GM23338 (cell line): ENCODE results near the gene PUDP.

ENCODE experiments used
- CREB1 ChIP-seq: fragments of 250-450 bp; sonication (Bioruptor Pico); IDR thresholded peaks from 2 replicates; pipeline ENCODE4 v1.5.0; 2020; ENCODE audit warnings: low read depth, mild to moderate bottlenecking, moderate library complexity
- CTCF ChIP-seq, 2 experiments: fragments of 200-600 bp in 1 of 2; sonication (generic) in 1 of 2; conservative IDR thresholded peaks; 2 replicates each; pipeline versions ENCODE4 v1.5.1 to v1.6.1; 2016 to 2017; ENCODE audit warnings: antibody characterized with exemption in 2 of 2, low read depth in 2 of 2, mild to moderate bottlenecking in 2 of 2, moderate library complexity in 1 of 2
- EZH2 ChIP-seq: fragments of 200-600 bp; sonication (generic); IDR thresholded peaks from one replicate; pipeline ENCODE4 v1.8.0; 2017; ENCODE audit warnings: antibody characterized with exemption, mild to moderate bottlenecking, low read depth; ENCODE audit not compliant: unreplicated experiment
- EZH2phosphoT487 ChIP-seq: fragments of 200-600 bp; sonication (generic); IDR thresholded peaks from one replicate; pipeline ENCODE4 v1.8.1; 2018; ENCODE audit warnings: antibody characterized with exemption; ENCODE audit not compliant: unreplicated experiment
- NANOG ChIP-seq: IDR thresholded peaks from 2 replicates; pipeline ENCODE4 v1.6.1; 2016; ENCODE audit warnings: antibody characterized with exemption, borderline replicate concordance
- POLR2AphosphoS5 ChIP-seq: IDR thresholded peaks from 2 replicates; pipeline ENCODE4 v1.6.1; 2016; ENCODE audit warnings: antibody characterized with exemption, low read depth
- REST ChIP-seq: IDR thresholded peaks from one replicate; pipeline ENCODE4 v1.6.1; 2018; ENCODE audit warnings: antibody characterized with exemption; ENCODE audit not compliant: unreplicated experiment
- ZNF114 ChIP-seq: fragments of 250-450 bp; sonication (Bioruptor Pico); IDR thresholded peaks from 2 replicates; pipeline ENCODE4 v1.5.0; 2020; ENCODE audit warnings: mild to moderate bottlenecking, moderate library complexity
- ZNF331 ChIP-seq: fragments of 250-450 bp; sonication (Bioruptor Pico); IDR thresholded peaks from 2 replicates; pipeline ENCODE4 v1.5.0; 2020; ENCODE audit warnings: low read depth, mild to moderate bottlenecking, moderate library complexity

GRCh38 chrX:7091923-7092322 is 56.0 kb downstream of the PUDP start:
- no peak for TF ChIP-seq CTCF (conservative IDR thresholded peaks at IDR 0.05; ENCODE audit: low read depth in 2 of 2)
- TF ChIP-seq EZH2, result no peak
- no peak for TF ChIP-seq POLR2AphosphoS5
- no peak for TF ChIP-seq REST
- TF ChIP-seq ZNF331 (CRISPR knock-in tag), result no peak
- TF ChIP-seq EZH2phosphoT487, result no peak
- TF ChIP-seq NANOG, result no peak
- no peak for TF ChIP-seq CREB1
- TF ChIP-seq ZNF114, result no peak
